Fibroblast of pulmonary artery (primary cell): ENCODE measurements around the gene EEPD1.

Experiments used
- DNase-seq: peaks from one replicate; pipeline ENCODE4 v3.0.0-alpha.2; 2010; ENCODE audit warnings: low read depth
- H3K4me3 ChIP-seq: replicated peaks from 2 replicates; pipeline ENCODE4 v1.5.1; 2011; ENCODE audit warnings: low read depth, mild to moderate bottlenecking, control low read depth, low read length, moderate library complexity
- CTCF ChIP-seq: IDR thresholded peaks from 2 replicates; pipeline ENCODE4 v1.5.1; 2011; ENCODE audit warnings: mild to moderate bottlenecking, control low read depth, low read length, inconsistent platforms; ENCODE audit errors: missing control alignments

Gene EEPD1

GRCh38 chr7:36304099-36304425 is 151.0 kb downstream of the EEPD1 start:
- no peak for DNase-seq
- H3K4me3 ChIP-seq: no peak overlapping the region
- no peak for TF ChIP-seq CTCF

- no peak for TF ChIP-seq CTCF
- no peak for DNase-seq
These were observed 152.2 kb downstream of the EEPD1 start for GRCh38 chr7:36305226-36305625.

GRCh38 chr7:36305648-36306047 is 152.6 kb downstream of the EEPD1 start:
- TF ChIP-seq CTCF: no peak
- no peak for DNase-seq

More at GRCh38 chr7:36305226-36305625, 152.2 kb downstream of the EEPD1 start:
- H3K4me3 ChIP-seq: no peak overlapping the region

DNA sequence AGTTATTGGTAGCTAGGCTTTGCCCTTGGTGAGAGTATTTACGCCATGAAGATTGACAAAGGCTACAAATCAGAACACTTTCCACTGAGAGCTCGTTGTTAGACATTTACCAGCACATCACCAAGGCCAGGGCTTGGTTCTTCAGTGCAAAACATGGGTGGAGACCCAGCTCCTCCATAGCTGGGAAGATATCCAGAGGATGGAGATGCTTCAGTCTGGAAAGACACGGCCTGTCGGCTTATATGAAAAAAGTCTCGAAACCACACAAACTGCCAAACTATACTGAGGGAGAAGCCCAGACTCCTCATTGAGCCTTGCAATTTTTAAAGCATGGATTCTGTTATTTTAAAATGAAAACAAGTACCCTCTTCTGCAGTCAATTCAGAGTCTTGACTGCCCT is 153.2 kb downstream of the EEPD1 start:
- no peak for TF ChIP-seq CTCF
- DNase-seq: no peak

More at GRCh38 chr7:36305648-36306047, 152.6 kb downstream of the EEPD1 start:
- no peak overlapping the region for H3K4me3 ChIP-seq

DNA sequence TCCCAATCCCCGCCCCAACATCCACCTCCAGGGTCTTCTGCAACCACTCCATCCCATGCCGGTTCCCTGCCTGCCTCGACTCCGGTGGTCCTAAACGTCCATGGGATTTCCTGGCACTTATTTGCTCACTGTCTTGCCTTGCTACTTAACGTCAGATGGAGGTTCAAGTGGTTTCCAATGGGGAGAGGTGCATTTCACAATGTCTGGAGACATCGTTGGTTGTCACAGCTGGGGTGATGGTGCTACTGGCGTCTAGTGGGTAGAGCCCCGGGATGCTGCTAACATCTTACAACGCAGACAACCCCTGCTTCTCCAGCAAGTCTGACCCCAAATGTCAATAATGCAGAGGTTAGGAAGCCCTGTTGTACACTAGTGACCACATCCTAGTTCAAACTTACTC is 153.7 kb downstream of the EEPD1 start:
- TF ChIP-seq CTCF: no peak
- no peak for DNase-seq
- H3K4me3 ChIP-seq: no peak overlapping the region

More for the DNA sequence above, 153.2 kb downstream of the EEPD1 start:
- no peak overlapping the region for H3K4me3 ChIP-seq

- no peak for TF ChIP-seq CTCF
- no peak overlapping the region for H3K4me3 ChIP-seq
- no peak for DNase-seq
These were observed 155.0 kb downstream of the EEPD1 start for GRCh38 chr7:36308031-36308430.

DNA sequence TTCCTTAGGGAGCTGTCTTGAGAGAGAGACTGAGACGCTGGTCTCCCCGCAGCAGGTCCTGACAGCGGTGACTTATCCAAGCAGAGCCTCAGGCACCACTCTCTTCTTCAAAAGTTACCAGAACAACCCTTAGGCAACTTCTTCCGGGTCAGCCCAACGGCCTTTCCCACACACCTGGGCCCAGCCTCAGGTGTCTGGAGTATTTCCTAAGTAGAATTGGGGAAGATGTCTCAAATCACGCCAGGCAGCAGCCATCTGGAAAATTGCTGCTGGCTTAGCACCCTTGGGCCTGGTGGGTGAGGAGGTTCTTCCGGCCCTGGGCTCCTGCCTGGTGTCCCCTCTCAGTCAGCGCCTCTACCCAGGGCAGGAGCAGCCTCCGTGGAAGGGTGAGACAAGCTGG is 156.2 kb downstream of the EEPD1 start:
- DNase-seq: no peak
- TF ChIP-seq CTCF: no peak
- H3K4me3 ChIP-seq: no peak overlapping the region
